WTC11 (cell line): ENCODE results near the gene TSPO2.

Source experiments
- FOXJ3 ChIP-seq: sonication (generic); formaldehyde crosslinking; IDR thresholded peaks from 2 replicates; pipeline ENCODE4 v1.9.0; 2021; ENCODE audit warnings: missing genetic modification reagents, mild to moderate bottlenecking, borderline replicate concordance
- FOXK1 ChIP-seq: sonication (generic); formaldehyde crosslinking; IDR thresholded peaks from 2 replicates; pipeline ENCODE4 v1.8.0; 2022; ENCODE audit warnings: mild to moderate bottlenecking, moderate library complexity, missing genetic modification reagents
- NFYB ChIP-seq: sonication (generic); formaldehyde crosslinking; conservative IDR thresholded peaks from 2 replicates; pipeline ENCODE4 v1.8.0; 2022; ENCODE audit warnings: low read depth, missing genetic modification reagents
- TCF7 ChIP-seq: sonication (generic); formaldehyde crosslinking; IDR thresholded peaks from 2 replicates; pipeline ENCODE4 v1.8.0; 2022; ENCODE audit warnings: mild to moderate bottlenecking, low read depth, missing genetic modification reagents, moderate library complexity
- ZNF121 ChIP-seq: sonication (generic); formaldehyde crosslinking; IDR thresholded peaks from 2 replicates; pipeline ENCODE4 v1.8.0; 2023; ENCODE audit warnings: missing genetic modification reagents
- ZNF423 ChIP-seq: fragments of 250-450 bp; sonication (Bioruptor Pico); IDR thresholded peaks from 2 replicates; pipeline ENCODE4 v2.1.2; 2022; ENCODE audit warnings: mild to moderate bottlenecking, moderate library complexity
- TF ChIP-seq, protein P1 (sequence below): sonication (generic); formaldehyde crosslinking; IDR thresholded peaks from 2 replicates; pipeline ENCODE4 v1.8.0; 2022; ENCODE audit warnings: mild to moderate bottlenecking, missing genetic modification reagents
- TF ChIP-seq, protein P2 (sequence below): fragments of 200-600 bp; IDR thresholded peaks from 2 replicates; pipeline ENCODE4 v1.8.0; 2022; ENCODE audit warnings: antibody characterized with exemption
- TF ChIP-seq, protein P3 (sequence below): sonication (generic); formaldehyde crosslinking; conservative IDR thresholded peaks from 2 replicates; pipeline ENCODE4 v1.8.1; 2023; ENCODE audit warnings: mild to moderate bottlenecking, low read depth, missing genetic modification reagents, moderate library complexity

DNA sequence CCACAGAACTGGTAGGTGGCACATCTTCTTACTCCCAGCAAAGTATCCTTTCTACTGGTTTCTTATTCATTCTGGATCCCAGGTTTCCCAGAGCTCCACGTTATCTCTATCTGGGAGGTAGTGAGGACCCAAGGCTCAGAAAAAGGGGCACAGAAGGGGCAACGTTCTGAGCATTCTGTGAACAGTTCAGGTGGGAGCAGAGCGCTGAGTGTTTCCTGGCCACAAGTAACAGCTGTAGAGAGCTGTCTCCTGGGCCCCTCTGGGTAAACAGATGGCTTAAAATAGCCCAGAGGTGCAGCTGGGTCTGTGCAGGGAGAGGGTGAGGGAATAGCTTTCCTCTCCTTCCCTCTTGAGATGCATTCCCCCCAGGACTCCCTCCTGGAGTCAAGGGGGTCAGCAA is 12.9 kb downstream of the TSPO2 start:
- no peak for TF ChIP-seq FOXK1 (CRISPR knock-in tag)
- no peak for TF ChIP-seq NFYB (CRISPR knock-in tag)
- no peak for TF ChIP-seq TCF7 (CRISPR knock-in tag)
- TF ChIP-seq, protein P1, sequence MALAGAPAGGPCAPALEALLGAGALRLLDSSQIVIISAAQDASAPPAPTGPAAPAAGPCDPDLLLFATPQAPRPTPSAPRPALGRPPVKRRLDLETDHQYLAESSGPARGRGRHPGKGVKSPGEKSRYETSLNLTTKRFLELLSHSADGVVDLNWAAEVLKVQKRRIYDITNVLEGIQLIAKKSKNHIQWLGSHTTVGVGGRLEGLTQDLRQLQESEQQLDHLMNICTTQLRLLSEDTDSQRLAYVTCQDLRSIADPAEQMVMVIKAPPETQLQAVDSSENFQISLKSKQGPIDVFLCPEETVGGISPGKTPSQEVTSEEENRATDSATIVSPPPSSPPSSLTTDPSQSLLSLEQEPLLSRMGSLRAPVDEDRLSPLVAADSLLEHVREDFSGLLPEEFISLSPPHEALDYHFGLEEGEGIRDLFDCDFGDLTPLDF (CRISPR knock-in tag), result no peak
- TF ChIP-seq, protein P2, sequence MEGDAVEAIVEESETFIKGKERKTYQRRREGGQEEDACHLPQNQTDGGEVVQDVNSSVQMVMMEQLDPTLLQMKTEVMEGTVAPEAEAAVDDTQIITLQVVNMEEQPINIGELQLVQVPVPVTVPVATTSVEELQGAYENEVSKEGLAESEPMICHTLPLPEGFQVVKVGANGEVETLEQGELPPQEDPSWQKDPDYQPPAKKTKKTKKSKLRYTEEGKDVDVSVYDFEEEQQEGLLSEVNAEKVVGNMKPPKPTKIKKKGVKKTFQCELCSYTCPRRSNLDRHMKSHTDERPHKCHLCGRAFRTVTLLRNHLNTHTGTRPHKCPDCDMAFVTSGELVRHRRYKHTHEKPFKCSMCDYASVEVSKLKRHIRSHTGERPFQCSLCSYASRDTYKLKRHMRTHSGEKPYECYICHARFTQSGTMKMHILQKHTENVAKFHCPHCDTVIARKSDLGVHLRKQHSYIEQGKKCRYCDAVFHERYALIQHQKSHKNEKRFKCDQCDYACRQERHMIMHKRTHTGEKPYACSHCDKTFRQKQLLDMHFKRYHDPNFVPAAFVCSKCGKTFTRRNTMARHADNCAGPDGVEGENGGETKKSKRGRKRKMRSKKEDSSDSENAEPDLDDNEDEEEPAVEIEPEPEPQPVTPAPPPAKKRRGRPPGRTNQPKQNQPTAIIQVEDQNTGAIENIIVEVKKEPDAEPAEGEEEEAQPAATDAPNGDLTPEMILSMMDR, result no peak
- TF ChIP-seq, protein P3, sequence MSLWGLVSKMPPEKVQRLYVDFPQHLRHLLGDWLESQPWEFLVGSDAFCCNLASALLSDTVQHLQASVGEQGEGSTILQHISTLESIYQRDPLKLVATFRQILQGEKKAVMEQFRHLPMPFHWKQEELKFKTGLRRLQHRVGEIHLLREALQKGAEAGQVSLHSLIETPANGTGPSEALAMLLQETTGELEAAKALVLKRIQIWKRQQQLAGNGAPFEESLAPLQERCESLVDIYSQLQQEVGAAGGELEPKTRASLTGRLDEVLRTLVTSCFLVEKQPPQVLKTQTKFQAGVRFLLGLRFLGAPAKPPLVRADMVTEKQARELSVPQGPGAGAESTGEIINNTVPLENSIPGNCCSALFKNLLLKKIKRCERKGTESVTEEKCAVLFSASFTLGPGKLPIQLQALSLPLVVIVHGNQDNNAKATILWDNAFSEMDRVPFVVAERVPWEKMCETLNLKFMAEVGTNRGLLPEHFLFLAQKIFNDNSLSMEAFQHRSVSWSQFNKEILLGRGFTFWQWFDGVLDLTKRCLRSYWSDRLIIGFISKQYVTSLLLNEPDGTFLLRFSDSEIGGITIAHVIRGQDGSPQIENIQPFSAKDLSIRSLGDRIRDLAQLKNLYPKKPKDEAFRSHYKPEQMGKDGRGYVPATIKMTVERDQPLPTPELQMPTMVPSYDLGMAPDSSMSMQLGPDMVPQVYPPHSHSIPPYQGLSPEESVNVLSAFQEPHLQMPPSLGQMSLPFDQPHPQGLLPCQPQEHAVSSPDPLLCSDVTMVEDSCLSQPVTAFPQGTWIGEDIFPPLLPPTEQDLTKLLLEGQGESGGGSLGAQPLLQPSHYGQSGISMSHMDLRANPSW (CRISPR knock-in tag), result no peak
- no peak for TF ChIP-seq ZNF121 (CRISPR knock-in tag)
- TF ChIP-seq FOXJ3 (CRISPR knock-in tag), result no peak
- no peak for TF ChIP-seq ZNF423
